Endodermal cell (in vitro differentiated cells): Measurements from ENCODE around the gene P2RY2. TPM values are rescaled to one million over a fixed set of nuclear protein-coding genes. Genes with fewer than 3 reads are reported as not detected.

ENCODE experiments used
- DNase-seq: peaks from one replicate; pipeline ENCODE4 v3.0.0-alpha.2; 2017
- H3K27ac ChIP-seq: 2 replicates; pipeline ENCODE4 v1.5.1; 2013; ENCODE audit warnings: mild to moderate bottlenecking, low read depth, low read length, moderate library complexity
- H3K27me3 ChIP-seq: 2 replicates; pipeline ENCODE4 v1.6.1; 2013; ENCODE audit warnings: mild to moderate bottlenecking, low read length, moderate library complexity; ENCODE audit not compliant: insufficient read depth, control insufficient read depth, poor library complexity, severe bottlenecking
- H3K36me3 ChIP-seq: 2 replicates; pipeline ENCODE4 v1.7.0; 2013; ENCODE audit warnings: mild to moderate bottlenecking, low read length, moderate library complexity; ENCODE audit not compliant: control insufficient read depth, insufficient read depth
- H3K4me1 ChIP-seq: one replicate; pipeline ENCODE4 v1.7.0; 2013; ENCODE audit warnings: low read length; ENCODE audit not compliant: control insufficient read depth, insufficient read depth
- H3K4me3 ChIP-seq: 2 replicates; pipeline ENCODE4 v1.5.1; 2013; ENCODE audit warnings: mild to moderate bottlenecking, low read length, moderate library complexity
- H3K9ac ChIP-seq: 2 replicates; pipeline ENCODE4 v1.6.1; 2013; ENCODE audit warnings: mild to moderate bottlenecking, low read length, moderate library complexity; ENCODE audit not compliant: poor library complexity, severe bottlenecking; ENCODE audit errors: extremely low read depth
- H3K9me3 ChIP-seq: 2 replicates; pipeline ENCODE4 v1.6.1; 2013; ENCODE audit warnings: mild to moderate bottlenecking, low read length, moderate library complexity; ENCODE audit not compliant: control insufficient read depth
- H3K27ac Mint-ChIP-seq: 2 replicates; pipeline ENCODE4 v1.8.0; 2020; ENCODE audit warnings: mixed read lengths
- H3K27me3 Mint-ChIP-seq: 2 replicates; pipeline ENCODE4 v1.8.0; 2021; ENCODE audit warnings: mild to moderate bottlenecking, mixed read lengths; ENCODE audit not compliant: insufficient read depth
- H3K36me3 Mint-ChIP-seq: 2 replicates; pipeline ENCODE4 v1.8.0; 2020; ENCODE audit warnings: low read depth, mixed read lengths
- H3K4me1 Mint-ChIP-seq: 2 replicates; pipeline ENCODE4 v1.8.0; 2020; ENCODE audit warnings: mixed read lengths
- H3K4me3 Mint-ChIP-seq: 2 replicates; pipeline ENCODE4 v1.8.0; 2020; ENCODE audit warnings: mild to moderate bottlenecking, moderate library complexity, mixed read lengths
- H3K9me3 Mint-ChIP-seq: 2 replicates; pipeline ENCODE4 v1.8.0; 2020; ENCODE audit warnings: mild to moderate bottlenecking, mixed read lengths
- CTCF ChIP-seq: fragments of 200-600 bp; sonication (generic); conservative IDR thresholded peaks from 2 replicates; pipeline ENCODE4 v1.5.0; 2021; ENCODE audit warnings: antibody characterized with exemption, mild to moderate bottlenecking
- WGBS, 2 experiments: methylation state at CpG; one replicate each; pipeline versions ENCODE4 v1.1.5 to v1.1.7; 2013; ENCODE audit warnings: missing lambda C conversion rate in 2 of 2, mixed read lengths in 1 of 2; ENCODE audit not compliant: insufficient coverage in 1 of 2, insufficient read length in 1 of 2; 5-methylcytosine and 5-hydroxymethylcytosine counted together
- total RNA-seq, 2 donors: library from RNA; stranded (reverse); fragmentation: NEBNext Ultra II Directional in 1 of 2; extraction: Animal tissue kit (Norgen Biotek cat#: 25700) in 1 of 2; gene quantifications; 2 replicates in 1 of 2; 3 replicates in 1 of 2; pipeline ENCODE4 v1.2.1, GENCODE V29; 2021

Gene P2RY2
- total RNA-seq, 2 donors from 2014 or later = 0.60 to 0.62 TPM

- no peaks in the 10 kb centered on the region for H3K36me3 ChIP-seq
- no peak overlapping the region for H3K9ac ChIP-seq
- 91 to 96% methylated on average over 5 to 6 of the region's 6 CpGs for WGBS, 2 experiments
- Mint-ChIP-seq H3K27me3 (no peaks in the 10 kb centered on the region), H3K9me3 (peaks cover under 1% of the 10 kb centered on the region), H3K4me1 (peaks cover 31% of the 10 kb centered on the region), H3K36me3 (no peaks in the 10 kb centered on the region), H3K27ac (no peak overlapping the region), H3K4me3 (no peak overlapping the region)
- no peak for TF ChIP-seq CTCF
- no peaks in the 10 kb centered on the region for H3K9me3 ChIP-seq
- DNase-seq = peak; percentile 35
- H3K27me3 ChIP-seq = no peaks in the 10 kb centered on the region
- H3K4me3 ChIP-seq = no peak overlapping the region
- peaks cover 16% of the 10 kb centered on the region for H3K4me1 ChIP-seq
- H3K27ac ChIP-seq = no peak overlapping the region
Measured at GRCh38 chr11:73203322-73203721, 14.8 kb upstream of the P2RY2 start.

GRCh38 chr11:73203790-73204189, 14.3 kb upstream of the P2RY2 start:
- Mint-ChIP-seq H3K9me3 (peaks cover 3% of the 10 kb centered on the region), H3K4me1 (peaks cover 27% of the 10 kb centered on the region), H3K4me3 (no peak overlapping the region), H3K27ac (no peak overlapping the region), H3K36me3 (no peaks in the 10 kb centered on the region), H3K27me3 (no peaks in the 10 kb centered on the region)
- 84 to 93% methylated on average over 2 to 4 of the region's 4 CpGs for WGBS, 2 experiments
- Histone ChIP-seq H3K27ac (no peak overlapping the region), H3K27me3 (no peaks in the 10 kb centered on the region), H3K9me3 (peaks cover under 1% of the 10 kb centered on the region), H3K4me1 (peaks cover 16% of the 10 kb centered on the region), H3K4me3 (no peak overlapping the region), H3K36me3 (no peaks in the 10 kb centered on the region), H3K9ac (no peak overlapping the region)
- TF ChIP-seq CTCF = no peak
- peak; percentile 39 for DNase-seq

GRCh38 chr11:73204711-73205121, 13.4 kb upstream of the P2RY2 start:
- Mint-ChIP-seq H3K4me1 (peaks cover 26% of the 10 kb centered on the region), H3K36me3 (no peaks in the 10 kb centered on the region), H3K27ac (no peak overlapping the region), H3K27me3 (no peaks in the 10 kb centered on the region), H3K9me3 (peaks cover 6% of the 10 kb centered on the region), H3K4me3 (no peak overlapping the region)
- H3K4me3 ChIP-seq = no peak overlapping the region
- H3K9me3 ChIP-seq = peaks cover 8% of the 10 kb centered on the region
- no peak overlapping the region for H3K9ac ChIP-seq
- peak; percentile 38 for DNase-seq
- H3K4me1 ChIP-seq = peaks cover 16% of the 10 kb centered on the region
- H3K27ac ChIP-seq = no peak overlapping the region
- H3K27me3 ChIP-seq = no peaks in the 10 kb centered on the region
- H3K36me3 ChIP-seq = no peaks in the 10 kb centered on the region
- no peak for TF ChIP-seq CTCF
- WGBS, 2 experiments = 82 to 96% methylated on average over 4 to 8 of the region's 8 CpGs
